ENCODE results near the gene NFATC2. TPM values are rescaled to one million over a fixed set of nuclear protein-coding genes. Genes with fewer than 3 reads are reported as not detected.

NFATC2 gene
- total RNA-seq, 1 donor = 16.2 TPM

GRCh38 chr20:51401496-51401895, 141.0 kb downstream of the NFATC2 start:
- no peak for DNase-seq (ENCODE audit: low read depth in 2 of 3, low spot score in 2 of 3)

- peak; percentile 41 to 65 (median 54) for DNase-seq (ENCODE audit: low read depth in 2 of 3, low spot score in 2 of 3)
These were observed 142.2 kb downstream of the NFATC2 start for GRCh38 chr20:51400051-51400926.

GRCh38 chr20:51399006-51399890, 143.3 kb downstream of the NFATC2 start:
- no peak for DNase-seq (ENCODE audit: low read depth in 2 of 3, low spot score in 2 of 3)

GRCh38 chr20:51398552-51398951, 144.0 kb downstream of the NFATC2 start:
- no peak for DNase-seq (ENCODE audit: low read depth in 2 of 3, low spot score in 2 of 3)

- DNase-seq (ENCODE audit: low read depth in 2 of 3, low spot score in 2 of 3) = no peak
These were observed 144.4 kb downstream of the NFATC2 start for GRCh38 chr20:51398083-51398482.

- DNase-seq (ENCODE audit: low read depth in 2 of 3, low spot score in 2 of 3) = no peak
These were observed 145.4 kb downstream of the NFATC2 start for GRCh38 chr20:51397137-51397536.

- no peak for DNase-seq (ENCODE audit: low read depth in 2 of 3, low spot score in 2 of 3)
These were observed 146.1 kb downstream of the NFATC2 start for GRCh38 chr20:51396365-51396909.

- DNase-seq (ENCODE audit: low read depth in 2 of 3, low spot score in 2 of 3) = no peak
These were observed 147.8 kb downstream of the NFATC2 start for GRCh38 chr20:51394706-51395105.

GRCh38 chr20:51393571-51393970, 148.9 kb downstream of the NFATC2 start:
- no peak for DNase-seq (ENCODE audit: low read depth in 2 of 3, low spot score in 2 of 3)

- DNase-seq (ENCODE audit: low read depth in 2 of 3, low spot score in 2 of 3) = no peak
These were observed 149.8 kb downstream of the NFATC2 start for GRCh38 chr20:51392614-51393186.

GRCh38 chr20:51391926-51392325, 150.6 kb downstream of the NFATC2 start:
- no peak for DNase-seq (ENCODE audit: low read depth in 2 of 3, low spot score in 2 of 3)

GRCh38 chr20:51389543-51390264, 152.8 kb downstream of the NFATC2 start:
- no peak for DNase-seq (ENCODE audit: low read depth in 2 of 3, low spot score in 2 of 3)

GRCh38 chr20:51388756-51389542, 153.6 kb downstream of the NFATC2 start:
- DNase-seq (ENCODE audit: low read depth in 2 of 3, low spot score in 2 of 3) = no peak

- no peak for DNase-seq (ENCODE audit: low read depth in 2 of 3, low spot score in 2 of 3)
These were observed 154.3 kb downstream of the NFATC2 start for GRCh38 chr20:51388227-51388626.

- DNase-seq (ENCODE audit: low read depth in 2 of 3, low spot score in 2 of 3) = no peak
These were observed 155.2 kb downstream of the NFATC2 start for GRCh38 chr20:51387125-51387875.

GRCh38 chr20:51386586-51386985, 155.9 kb downstream of the NFATC2 start:
- no peak for DNase-seq (ENCODE audit: low read depth in 2 of 3, low spot score in 2 of 3)

- peak in 2 of 3 donors; percentile 18 to 35 for DNase-seq (ENCODE audit: low read depth in 2 of 3, low spot score in 2 of 3)
These were observed 156.6 kb downstream of the NFATC2 start for GRCh38 chr20:51385646-51386530.

GRCh38 chr20:51384875-51385274, 157.6 kb downstream of the NFATC2 start:
- no peak for DNase-seq (ENCODE audit: low read depth in 2 of 3, low spot score in 2 of 3)
